DMS114 treated with DMSO at 0.1 percent for 48 hours (cell line): Measurements from ENCODE around the gene NINJ1.
"Not testable (repeated sequence)": the region's sequence is repeated elsewhere in the genome, so short reads cannot be mapped to it uniquely, and the experiment has no call there.

Experiments used
- DNase-seq: peaks from one replicate; lab custom pipeline; 2025; ENCODE audit not compliant: unreplicated experiment; lab: John Stamatoyannopoulos, UW

NINJ1 gene

DNA sequence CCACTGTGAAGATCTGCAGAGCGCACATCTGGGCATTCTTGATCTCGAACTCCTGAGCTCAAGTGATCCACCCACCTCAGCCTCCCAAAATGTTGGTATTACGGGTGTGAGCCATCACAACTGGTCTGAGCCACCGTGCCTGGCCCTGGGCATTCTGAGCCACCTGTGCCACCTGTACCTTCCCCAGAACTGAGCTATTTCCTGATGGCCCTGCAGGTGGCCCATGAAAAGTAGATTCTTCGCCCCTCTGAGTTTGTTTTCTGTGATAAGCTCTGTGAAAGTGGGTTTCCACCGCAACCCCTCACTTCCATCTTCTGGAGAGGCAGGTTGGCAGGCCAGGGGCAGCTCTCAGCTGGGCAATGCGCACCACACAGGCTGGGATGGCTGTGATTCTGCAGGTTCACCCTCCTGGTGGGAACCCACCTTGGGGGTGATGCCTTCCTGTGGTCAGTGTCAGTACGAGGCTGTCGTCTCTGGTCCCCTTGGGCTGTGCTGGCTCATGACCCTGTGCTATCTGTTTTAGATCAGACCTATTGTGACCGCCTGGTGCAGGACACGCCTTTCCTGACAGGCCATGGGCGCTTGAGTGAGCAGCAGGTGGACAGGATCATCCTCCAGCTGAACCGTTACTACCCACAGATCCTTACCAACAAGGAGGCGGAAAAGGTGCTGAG, 26.8 kb downstream of the NINJ1 start:
- DNase-seq: no peak

DNA sequence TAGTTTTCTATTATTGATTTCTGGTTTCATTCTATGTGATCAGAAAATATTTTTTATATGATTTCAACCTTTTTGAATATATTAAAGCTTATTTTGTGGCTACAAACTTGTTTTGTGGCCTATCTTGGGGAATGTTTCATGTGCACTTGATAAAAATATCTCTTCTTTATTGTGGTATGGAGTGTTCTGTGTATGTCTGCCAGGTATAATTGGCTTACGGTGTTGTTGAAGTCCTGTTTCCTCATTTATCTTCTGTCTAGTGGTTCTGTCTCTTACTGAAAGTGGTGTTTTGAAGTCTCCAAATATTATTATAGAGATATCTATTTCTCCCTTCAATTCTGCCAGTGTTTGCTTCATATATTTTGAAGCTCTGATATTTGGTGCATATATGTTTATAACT, 28.4 kb downstream of the NINJ1 start:
- DNase-seq: no peak

DNA sequence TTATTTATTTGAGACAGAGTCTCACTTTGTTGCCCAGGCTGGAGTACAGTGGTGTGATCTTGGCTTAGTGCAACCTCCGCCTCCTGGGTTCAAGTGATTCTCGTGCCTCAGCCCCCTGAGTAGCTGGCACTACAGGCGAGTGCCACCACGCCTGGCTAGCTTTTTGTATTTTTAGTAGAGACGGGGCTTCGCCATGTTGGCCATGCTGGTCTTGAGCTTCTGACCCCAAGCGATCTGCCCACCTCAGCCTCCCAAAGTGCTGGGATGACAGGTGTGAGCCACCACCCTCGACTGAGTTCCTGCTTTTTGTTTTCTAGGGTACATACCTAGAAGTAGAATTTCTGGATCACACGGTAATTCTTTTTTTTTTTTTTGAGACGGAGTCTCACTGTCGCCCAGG, 33.0 kb downstream of the NINJ1 start:
- not testable (repeated sequence) for DNase-seq

DNA sequence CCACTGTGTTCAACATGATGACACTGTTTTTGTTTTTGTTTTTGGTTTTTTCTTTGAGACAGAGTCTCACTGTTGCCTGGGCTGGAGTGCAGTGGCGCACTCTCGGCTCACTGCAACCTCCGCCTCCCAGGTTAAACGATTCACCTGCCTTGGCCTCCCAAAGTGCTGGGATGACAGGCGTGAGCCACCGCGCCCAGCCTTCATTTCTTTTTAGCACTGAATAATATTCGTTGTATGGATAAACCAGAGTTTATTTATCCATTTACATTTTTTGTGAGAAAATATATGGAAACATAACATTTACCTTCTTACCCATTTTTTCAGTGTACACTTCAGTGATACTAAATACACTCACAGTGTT, 33.8 kb downstream of the NINJ1 start:
- no peak for DNase-seq

DNA sequence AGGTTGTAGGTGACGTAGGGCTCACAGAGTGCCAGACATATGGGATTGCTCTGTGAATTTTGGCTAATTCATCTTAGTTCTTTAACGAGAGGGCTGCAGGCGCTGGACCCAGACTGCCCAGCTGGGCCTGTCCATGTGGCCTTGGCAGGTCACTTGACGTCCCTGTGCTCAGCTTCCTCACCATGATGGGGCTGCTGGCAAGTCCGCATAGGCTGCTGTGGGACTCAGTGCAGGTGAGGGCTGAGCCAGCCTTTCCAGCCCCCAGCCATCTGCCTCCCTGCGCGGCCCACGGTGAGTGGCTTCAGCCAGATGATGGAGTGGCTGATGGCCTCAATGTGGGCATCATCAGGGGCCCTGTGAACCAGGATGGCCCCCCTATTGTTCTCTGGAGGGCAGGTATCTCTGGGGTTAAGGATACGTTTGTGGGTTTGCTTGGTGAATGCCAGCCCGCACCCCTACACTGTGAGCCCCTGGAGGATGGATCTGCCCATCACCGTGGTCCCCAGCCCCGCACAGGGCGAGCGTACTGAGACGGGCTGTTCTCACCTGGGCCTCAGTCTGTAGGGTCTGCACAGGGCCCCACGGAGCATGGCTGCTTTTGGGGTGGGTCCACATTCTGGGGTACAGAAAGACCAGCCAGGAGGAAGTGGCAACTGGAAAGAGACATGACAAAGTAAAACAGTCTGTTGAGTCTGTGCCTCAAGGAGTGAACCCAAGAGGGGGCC, 34.3 kb downstream of the NINJ1 start:
- DNase-seq: no peak

DNA sequence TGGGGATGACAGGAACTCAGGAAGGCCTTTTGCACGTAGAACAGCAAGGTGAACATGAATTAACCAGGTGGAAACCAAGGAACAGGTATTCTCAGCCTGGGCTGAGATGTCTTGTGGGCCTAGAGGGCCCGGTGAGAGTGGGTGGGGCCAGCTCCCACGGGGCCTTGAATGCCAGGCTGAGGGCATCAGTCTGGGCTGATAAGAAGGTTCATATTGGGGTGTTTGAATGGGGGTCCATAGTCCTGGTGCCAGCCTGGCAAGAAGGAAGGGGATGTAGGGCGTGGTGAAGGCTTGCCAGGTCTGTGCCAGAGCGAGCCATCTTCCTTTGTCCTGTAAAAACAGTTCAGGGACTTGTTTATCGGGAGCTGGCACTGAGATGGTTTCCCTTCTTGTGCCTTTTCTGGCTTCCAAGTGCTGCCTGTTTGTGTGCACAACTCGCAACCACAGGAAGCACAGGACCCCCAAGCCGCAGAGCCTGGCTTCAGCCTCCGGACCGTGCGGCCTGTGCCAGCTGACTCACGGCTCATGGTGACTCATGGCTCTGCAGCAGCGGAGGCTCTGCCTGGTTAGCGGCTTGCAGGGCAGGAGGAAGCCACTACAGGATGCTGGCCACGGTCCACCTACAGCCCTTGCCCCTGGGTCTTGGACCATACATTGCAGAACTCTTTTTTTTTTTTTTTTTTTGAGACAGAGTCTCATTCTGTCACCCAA, 35.7 kb downstream of the NINJ1 start:
- DNase-seq: no peak

DNA sequence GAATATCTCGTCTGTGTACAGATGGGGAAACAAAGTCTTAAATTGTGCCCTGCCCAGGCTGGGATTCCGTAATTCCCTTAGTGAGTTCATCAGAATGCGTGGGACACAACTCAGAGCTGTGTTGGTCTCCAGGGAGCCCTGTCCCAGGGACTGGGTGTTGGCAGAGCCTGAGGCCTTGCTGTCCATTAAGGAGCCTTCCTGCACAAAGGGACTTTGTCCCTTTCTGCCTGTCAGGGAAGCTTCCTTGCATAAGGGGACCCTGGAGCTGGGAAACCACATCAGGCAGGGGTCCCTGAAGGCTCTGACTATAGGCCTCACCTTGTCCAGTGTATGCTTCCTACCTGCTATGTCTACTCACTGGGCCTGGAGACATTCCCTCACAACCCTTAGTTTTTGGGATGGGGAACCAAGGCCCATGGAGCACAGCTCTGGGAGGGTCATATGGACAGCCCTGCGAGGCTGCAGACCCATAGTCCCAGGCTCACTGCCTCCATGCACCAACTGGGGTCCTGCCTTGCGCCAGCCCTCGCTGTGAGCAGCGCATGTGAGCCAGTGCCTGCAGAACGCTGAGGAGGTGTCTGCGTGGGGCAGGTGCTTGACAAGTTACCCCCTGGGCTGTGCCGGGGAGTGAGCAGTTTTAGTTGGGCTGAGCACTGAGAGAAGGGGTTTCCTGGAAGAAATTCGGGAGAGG, 36.4 kb downstream of the NINJ1 start:
- no peak for DNase-seq

DNA sequence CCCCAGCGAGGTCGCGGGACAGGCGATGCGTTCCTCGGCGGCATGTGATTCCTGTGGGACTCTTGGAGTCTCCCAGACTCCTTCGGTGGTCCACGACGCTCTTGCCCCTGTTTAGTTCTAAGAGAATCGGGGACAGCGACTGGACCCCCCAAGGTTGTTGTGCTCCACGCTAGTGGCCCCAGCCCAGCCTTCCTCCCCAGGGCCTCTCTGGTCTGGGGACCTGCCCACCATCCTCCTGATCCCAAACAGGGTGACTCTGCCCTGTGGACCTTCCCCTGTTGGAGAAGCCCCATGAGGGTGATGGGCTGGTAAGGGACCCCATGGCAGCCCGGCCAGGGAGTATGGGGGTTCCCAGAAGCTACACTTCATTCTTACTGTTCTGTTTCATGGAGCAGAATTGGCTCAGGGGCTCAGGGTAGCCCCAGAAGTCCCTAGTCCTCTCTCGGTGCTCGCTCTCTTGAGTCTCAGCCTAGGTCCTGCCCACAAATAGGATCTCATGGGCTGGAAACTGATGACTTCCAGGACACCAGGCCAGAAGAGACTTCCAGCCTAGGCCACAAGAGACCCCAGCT, 37.2 kb downstream of the NINJ1 start:
- no peak for DNase-seq

DNA sequence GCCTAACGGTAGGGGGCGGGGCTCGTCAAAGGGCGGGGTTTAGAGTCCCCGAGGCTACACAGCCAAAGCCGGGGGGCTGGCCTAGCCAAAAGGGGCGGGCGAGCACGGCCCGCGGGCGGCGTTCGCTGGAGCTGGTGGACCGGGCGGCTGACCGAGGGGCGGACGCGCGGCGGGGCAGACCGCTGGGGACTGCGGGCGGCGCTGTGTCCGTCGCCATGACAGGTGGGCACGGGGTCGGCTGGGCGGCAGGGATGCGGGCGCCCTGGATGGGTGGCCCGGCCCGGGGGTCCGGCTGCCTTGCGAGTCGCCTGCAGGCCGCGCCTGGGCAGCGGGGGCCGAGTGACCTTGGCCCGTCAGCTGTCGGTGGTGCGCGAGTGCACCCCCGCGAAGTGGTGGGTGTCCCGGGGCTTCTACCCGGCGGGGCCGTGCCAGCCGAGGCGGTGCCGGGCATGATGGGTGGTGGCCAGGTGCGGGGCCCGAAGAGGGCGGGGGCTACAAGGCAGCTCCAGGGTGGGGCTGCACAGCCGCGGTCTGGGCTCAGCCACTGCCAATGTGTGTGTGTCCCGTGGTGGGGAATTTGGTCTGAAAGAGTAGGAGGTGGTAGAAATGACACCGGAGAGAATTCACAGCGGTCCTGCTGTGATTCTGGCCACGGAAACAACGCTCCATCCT, 37.8 kb downstream of the NINJ1 start, which contains the start of gene CARD19:
TSS of gene CARD19 (plus strand) at position 87 of the 672 bp plus-strand sequence. CDS start at position 216, 129 bp downstream.
- no peak for DNase-seq

DNA sequence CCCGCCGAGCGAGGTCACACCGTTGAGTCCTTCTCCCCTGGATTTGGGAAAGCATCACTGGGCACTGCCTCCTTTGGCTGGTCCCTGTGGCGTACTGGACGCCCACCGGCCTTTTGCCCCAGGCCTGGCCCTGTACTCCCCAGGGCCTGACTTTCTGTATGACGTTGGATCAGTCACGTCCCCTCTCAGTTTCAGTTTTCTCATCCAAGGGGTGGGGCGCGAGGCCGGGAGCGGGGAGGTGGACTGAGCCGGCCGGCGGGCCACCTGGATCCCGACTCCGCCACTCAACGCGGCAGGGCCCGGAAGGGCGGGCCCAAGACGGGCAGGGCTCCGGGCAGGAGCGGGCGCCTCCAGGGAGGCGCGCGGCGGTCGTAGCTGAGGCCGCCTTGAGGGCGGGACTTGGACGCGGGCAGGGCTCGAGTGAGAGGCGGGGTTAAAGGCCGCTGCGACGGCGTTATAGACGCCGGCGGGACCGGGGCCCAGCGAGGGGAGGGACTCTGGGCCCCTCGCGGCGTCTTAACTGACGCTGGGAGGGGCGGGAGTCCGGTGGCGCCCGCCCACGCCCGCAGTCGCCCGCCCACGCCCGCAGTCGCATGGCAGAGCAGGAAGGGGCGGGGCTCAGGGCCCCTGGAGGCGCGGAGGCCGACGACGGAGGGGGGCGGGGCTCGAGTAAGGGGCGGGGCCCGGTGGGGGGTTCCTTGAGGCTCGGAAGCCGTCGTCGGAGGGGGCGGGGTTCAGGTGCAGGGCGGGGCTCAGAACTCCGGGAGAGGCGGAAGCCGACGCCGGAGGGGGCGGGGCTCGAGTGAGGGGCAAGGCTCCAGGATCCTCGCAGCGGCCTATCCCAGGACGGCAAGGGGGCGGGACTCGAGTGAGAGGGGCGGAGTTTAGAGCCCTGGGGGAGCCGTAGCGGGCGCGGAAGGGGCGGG, 38.6 kb downstream of the NINJ1 start:
- DNase-seq: peak; percentile 77

DNA sequence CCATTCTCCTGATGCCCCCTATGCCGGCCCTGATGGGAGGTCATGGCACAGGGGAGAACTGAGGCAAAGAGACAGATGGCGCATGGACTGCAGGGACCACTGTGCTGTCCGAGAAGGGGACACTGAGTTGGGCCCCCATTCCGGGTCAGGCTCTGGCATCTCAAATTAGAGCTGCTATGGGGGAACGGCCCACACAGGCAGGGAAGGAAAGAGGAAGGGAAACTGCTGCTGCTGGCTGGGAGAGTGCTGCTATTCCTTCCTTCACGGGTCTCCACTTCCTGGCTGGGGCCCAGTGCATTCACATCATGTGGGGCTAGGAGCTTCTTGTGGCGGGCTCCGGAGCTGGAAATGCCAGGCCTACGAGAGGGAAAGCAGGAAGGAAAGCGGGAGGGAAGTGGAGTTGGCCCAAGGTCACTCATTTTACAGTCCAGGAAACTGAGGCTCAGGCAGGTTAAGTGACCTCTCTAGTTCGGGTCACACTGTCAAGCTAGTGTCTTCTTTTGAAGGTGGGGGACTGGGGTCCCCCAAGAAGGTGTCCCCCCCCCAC, 39.3 kb downstream of the NINJ1 start:
- DNase-seq: no peak

DNA sequence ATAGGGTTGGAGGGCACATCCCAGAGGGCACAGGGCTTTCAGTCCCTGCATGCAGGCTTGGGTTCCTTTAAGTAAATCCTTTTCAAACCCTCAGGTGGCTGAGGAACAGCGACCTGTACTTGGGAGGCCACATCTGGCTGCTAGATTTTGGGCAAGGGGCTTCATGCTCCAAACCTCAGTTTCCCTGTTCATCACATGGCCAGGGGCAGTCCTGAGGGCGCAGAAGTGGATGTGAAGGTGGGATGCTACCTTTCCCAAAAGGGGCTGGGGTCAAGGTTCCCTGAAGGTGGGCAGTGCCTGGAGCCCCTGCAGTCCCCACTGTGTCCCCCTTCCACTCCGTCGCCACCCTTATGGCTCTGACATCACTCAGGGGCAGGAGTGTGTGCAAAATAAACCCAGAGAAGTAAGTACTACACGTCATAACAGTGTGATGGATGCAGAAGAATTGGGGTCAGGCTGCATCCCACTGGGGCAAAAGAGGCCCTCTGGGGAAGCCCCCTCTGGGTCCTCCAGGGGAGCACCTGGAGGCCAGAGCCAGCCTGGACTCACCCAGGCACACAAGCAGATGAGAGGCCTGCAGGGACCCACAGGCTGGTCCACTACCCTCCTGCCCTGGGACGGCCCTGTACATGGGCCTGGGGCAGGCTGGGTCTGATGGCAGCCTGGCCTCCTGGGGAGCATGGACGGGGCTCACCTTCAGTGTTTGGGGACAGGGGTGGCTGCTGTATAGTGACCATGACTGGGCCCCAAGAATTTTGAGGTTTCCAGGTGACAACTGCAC, 40.0 kb downstream of the NINJ1 start:
- DNase-seq: no peak

DNA sequence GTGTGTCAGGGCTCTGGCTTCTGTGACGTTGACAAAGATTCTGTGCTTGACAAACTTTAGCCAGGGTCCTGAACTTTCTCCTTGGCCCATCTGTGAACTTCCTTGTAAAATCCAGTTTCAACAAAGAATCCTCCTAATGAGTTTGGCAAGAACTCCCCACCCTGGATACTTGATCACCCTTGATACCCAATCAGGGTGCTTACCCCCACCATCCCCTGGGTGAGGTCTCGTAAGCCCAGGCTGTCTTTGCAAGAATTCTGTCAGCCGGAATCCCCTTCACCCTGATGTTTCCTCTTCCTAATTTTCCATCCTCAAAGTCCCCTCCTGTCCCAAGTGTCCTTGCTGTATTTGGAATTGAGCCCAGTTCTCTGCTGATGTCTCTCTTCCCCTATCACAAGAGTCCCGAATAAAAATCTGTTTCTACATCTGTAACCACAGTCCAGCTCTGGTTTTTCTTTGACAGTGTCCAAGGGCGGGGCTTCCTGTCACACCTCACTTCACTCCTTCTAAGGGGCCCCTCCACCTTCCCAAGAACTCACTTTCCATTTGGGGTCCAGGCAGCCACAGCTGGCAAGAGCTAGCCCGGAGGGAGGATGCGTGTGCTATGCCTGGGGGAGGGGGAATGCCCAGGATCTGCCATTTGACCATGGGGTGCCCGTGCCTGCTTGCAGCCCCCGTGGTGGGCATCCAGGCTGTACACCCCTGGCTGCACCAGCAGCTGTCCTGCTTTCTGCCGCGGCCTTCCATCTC, 40.7 kb downstream of the NINJ1 start:
- no peak for DNase-seq

DNA sequence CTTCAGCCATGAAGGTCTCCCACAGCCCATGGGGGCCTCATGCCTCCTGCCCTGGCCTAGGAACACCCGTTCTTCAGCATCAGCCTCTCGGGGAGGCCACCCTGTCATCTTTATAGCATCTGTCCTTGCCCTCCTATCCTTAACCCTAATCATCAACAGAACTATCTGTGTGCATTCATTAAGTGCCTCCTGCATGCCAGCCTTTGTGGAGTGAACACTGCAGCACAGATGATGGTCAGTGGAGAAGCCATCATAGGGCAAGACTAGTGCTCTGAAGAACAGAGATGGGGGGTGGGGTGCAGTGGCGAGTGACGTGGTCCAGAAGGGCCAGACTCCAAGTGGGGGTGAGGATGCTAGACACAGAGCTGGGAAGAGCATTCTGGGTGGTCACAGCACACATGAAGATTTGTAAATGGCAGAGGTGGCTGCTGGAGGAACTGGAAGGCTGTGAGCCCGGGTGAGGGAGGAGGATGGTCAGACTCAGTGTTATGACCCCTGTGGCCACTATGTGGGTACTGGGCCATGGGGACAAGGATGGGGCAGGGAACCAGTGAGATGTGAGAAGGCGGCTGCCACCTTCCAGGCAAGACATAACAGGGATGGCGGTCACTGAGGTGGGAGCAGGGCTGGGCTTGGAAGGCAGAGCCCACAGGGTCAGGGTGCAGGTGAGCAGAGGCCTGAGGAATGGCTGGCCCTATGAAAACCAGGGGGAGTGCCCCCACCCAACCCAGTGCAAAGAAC, 41.6 kb downstream of the NINJ1 start:
- DNase-seq: no peak

DNA sequence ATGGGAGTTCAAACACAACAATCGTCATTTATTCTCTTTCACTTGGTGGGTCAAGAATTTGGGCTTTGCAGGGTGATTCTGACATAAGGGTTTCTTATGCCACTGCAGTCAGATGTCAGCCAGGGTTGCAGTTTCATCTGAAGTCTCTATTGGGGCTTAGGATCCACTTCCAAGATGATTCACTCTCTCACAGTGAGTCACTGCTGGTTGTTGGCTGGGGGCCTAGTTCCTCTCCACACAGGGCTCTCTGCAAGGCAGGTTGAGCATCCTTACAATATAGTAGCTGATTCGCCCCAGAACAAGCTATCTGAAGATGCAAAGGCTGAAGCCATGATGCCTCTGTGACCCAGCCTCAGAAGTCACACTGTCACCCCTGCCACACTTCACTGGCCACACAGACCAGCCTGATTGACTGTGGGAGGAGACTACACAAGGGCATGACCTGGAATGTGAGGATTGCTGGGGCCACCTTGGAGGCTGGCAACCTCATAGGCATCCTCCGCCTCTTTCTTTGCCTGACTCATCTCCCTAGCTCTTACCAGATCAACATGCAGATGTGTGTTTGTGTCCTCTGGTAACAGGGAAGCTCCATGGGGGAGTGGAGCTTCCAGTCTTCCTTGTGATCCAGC, 42.5 kb downstream of the NINJ1 start:
- no peak for DNase-seq

DNA sequence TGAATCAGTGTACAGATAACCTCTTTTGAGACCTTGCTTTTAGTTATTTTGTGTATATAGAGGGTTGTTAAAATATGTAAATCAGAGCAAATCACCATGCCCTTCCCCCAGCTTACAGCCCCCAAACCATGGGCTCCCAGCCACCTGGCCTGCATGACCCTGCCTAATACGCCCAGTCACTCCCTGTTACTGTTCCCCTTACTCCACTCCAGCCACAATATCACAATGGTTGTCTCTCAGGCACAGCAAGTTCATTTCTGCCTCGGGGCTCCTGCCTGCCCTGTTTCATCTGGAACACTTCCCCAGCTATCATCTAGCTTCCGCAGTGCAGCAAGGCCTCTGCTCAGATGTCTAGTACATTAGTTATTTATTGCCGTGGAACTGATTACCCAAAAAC, 43.0 kb downstream of the NINJ1 start:
- no peak for DNase-seq
